ENCODE data around the gene CD248. TPM values are rescaled to one million over a fixed set of nuclear protein-coding genes. Genes with fewer than 3 reads are reported as not detected.
A peak's percentile ranks its signal among the peaks of the same experiment; 100 is the strongest.

Gene CD248
- under 1 TPM; 0.33 to 0.40 TPM for total RNA-seq
- 4.7 TPM for polyA plus RNA-seq (2013, experiment 1 of 2)
- 5.5 TPM for polyA plus RNA-seq (2013, experiment 2 of 2)
- long read RNA-seq, experiment 1 = 0 reads
- long read RNA-seq, experiment 2 = 0 reads
- long read RNA-seq, experiment 3 = 0 reads
- long read RNA-seq, experiment 4 = 0 reads

- 46% methylated on average over 27 of the region's 29 CpGs; no CpG with 5 or more reads in 1 of the 2 experiments for WGBS, 2 experiments (ENCODE audit: insufficient coverage in 1 of 2, insufficient read length in 1 of 2)
- no peaks in the 10 kb centered on the region for H3K4me1 ChIP-seq (ENCODE audit: control insufficient read depth, insufficient read depth, low read length)
- Mint-ChIP-seq H3K36me3 (ENCODE audit: low read depth) (no peaks in the 10 kb centered on the region), H3K27ac (no peak within 1 kb of the TSS), H3K9me3 (peaks cover 19% of the 10 kb centered on the region), H3K4me3 (peak within 1 kb of the TSS; percentile 27), H3K27me3 (ENCODE audit: insufficient read depth) (peaks cover 24% of the 10 kb centered on the region), H3K4me1 (peaks cover 9% of the 10 kb centered on the region)
- DNase-seq = peak; percentile 81
- no peak within 1 kb of the TSS for H3K4me3 ChIP-seq (ENCODE audit: low read length)
- peak within 1 kb of the TSS; percentile 55 for H3K27ac ChIP-seq (ENCODE audit: low read depth, low read length)
- H3K27me3 ChIP-seq (ENCODE audit: control insufficient read depth, insufficient read depth, low read length, poor library complexity, severe bottlenecking) = no peaks in the 10 kb centered on the region
- no peaks in the 10 kb centered on the region for H3K9me3 ChIP-seq (ENCODE audit: control insufficient read depth, low read length)
- no peak within 1 kb of the TSS for H3K9ac ChIP-seq (ENCODE audit: extremely low read depth, low read length, poor library complexity, severe bottlenecking)
- no peak for TF ChIP-seq CTCF (conservative IDR thresholded peaks at IDR 0.05)
- H3K36me3 ChIP-seq (ENCODE audit: control insufficient read depth, insufficient read depth, low read length) = no peaks in the 10 kb centered on the region
These were observed at the start of gene CD248 for GRCh38 chr11:66316849-66317251. Gene CD248 (minus strand): TSS chr11:66317044. CDS start chr11:66317027, 17 bp downstream.

GRCh38 chr11:66365711-66366619, 49.1 kb upstream of the CD248 start:
- H3K27me3 Mint-ChIP-seq (ENCODE audit: insufficient read depth) = no peaks in the 10 kb centered on the region
- H3K4me1 ChIP-seq (ENCODE audit: control insufficient read depth, insufficient read depth, low read length) = no peaks in the 10 kb centered on the region
- 92 to 93% methylated on average over 6 to 14 of the region's 14 CpGs for WGBS, 2 experiments (ENCODE audit: insufficient coverage in 1 of 2, insufficient read length in 1 of 2)
- H3K36me3 Mint-ChIP-seq (ENCODE audit: low read depth) = peaks cover 57% of the 10 kb centered on the region
- no peaks in the 10 kb centered on the region for H3K9me3 ChIP-seq (ENCODE audit: control insufficient read depth, low read length)
- H3K4me3 ChIP-seq (ENCODE audit: low read length) = no peak overlapping the region
- no peak overlapping the region for H3K27ac ChIP-seq (ENCODE audit: low read depth, low read length)
- TF ChIP-seq CTCF (conservative IDR thresholded peaks at IDR 0.05) = no peak
- peak; percentile 42 for DNase-seq
- no peak overlapping the region for H3K4me3 Mint-ChIP-seq
- peaks cover 58% of the 10 kb centered on the region for H3K36me3 ChIP-seq (ENCODE audit: control insufficient read depth, insufficient read depth, low read length)
- peaks cover 12% of the 10 kb centered on the region for H3K4me1 Mint-ChIP-seq
- no peak overlapping the region for H3K27ac Mint-ChIP-seq
- no peak overlapping the region for H3K9ac ChIP-seq (ENCODE audit: extremely low read depth, low read length, poor library complexity, severe bottlenecking)
- H3K27me3 ChIP-seq (ENCODE audit: control insufficient read depth, insufficient read depth, low read length, poor library complexity, severe bottlenecking) = no peaks in the 10 kb centered on the region
- H3K9me3 Mint-ChIP-seq = no peaks in the 10 kb centered on the region

GRCh38 chr11:66365166-66365565, 48.3 kb upstream of the CD248 start:
- Histone ChIP-seq H3K4me3 (ENCODE audit: low read length) (no peak overlapping the region), H3K4me1 (ENCODE audit: control insufficient read depth, insufficient read depth, low read length) (no peaks in the 10 kb centered on the region), H3K27ac (ENCODE audit: low read depth, low read length) (peak overlapping the region; percentile 41), H3K36me3 (ENCODE audit: control insufficient read depth, insufficient read depth, low read length) (peaks cover 58% of the 10 kb centered on the region), H3K27me3 (ENCODE audit: control insufficient read depth, insufficient read depth, low read length, poor library complexity, severe bottlenecking) (no peaks in the 10 kb centered on the region), H3K9me3 (ENCODE audit: control insufficient read depth, low read length) (no peaks in the 10 kb centered on the region), H3K9ac (ENCODE audit: extremely low read depth, low read length, poor library complexity, severe bottlenecking) (no peak overlapping the region)
- no peaks in the 10 kb centered on the region for H3K9me3 Mint-ChIP-seq
- no peak overlapping the region for H3K4me3 Mint-ChIP-seq
- no peak for TF ChIP-seq CTCF (conservative IDR thresholded peaks at IDR 0.05)
- H3K4me1 Mint-ChIP-seq = peaks cover 7% of the 10 kb centered on the region
- H3K27ac Mint-ChIP-seq = no peak overlapping the region
- no peaks in the 10 kb centered on the region for H3K27me3 Mint-ChIP-seq (ENCODE audit: insufficient read depth)
- H3K36me3 Mint-ChIP-seq (ENCODE audit: low read depth) = peaks cover 58% of the 10 kb centered on the region
- 94 to 100% methylated on average over 6 of the region's 6 CpGs for WGBS, 2 experiments (ENCODE audit: insufficient coverage in 1 of 2, insufficient read length in 1 of 2)
- DNase-seq = no peak

All from endodermal cell (in vitro differentiated cells).